Thyroid gland (tissue), 4 donors: ENCODE data around the gene KDM1A.

Experiments
- POLR2A ChIP-seq, 2 donors: fragments of 450-650 bp; IDR thresholded peaks; one replicate each; pipeline ENCODE4 v1.6.1; 2017; ENCODE audit warnings: antibody characterized with exemption in 2 of 2, mild to moderate bottlenecking in 2 of 2, moderate library complexity in 1 of 2
- TF ChIP-seq, protein P1 (sequence below), 6 experiments: fragments of 200-600 bp in 3 of 6; fragments of 450-650 bp in 3 of 6; sonication (generic) in 3 of 6; IDR thresholded peaks; one replicate each; pipeline ENCODE4 v1.5.1; 2016 to 2019; ENCODE audit warnings: antibody characterized with exemption in 6 of 6, mild to moderate bottlenecking in 2 of 6, inconsistent platforms in 1 of 6, moderate library complexity in 1 of 6

DNA sequence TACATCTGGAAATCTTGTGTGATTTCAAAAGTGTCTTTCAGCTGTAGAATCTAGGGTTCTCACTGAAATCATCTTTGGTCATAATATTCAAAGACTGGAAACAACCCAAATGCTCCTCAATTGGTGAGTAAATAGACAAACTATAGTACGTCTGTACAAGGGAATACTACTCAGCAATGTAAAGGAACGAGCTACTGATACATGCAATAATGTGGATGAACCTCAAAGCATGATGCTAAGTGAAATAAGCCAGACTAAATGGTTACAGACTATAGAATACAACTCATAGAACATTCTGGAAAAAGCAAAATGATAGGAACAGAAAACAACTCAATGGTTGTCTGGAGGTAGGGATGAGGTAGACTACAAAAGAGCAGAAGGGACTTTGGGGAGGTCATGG, 49.2 kb upstream of the KDM1A start:
- no peak for TF ChIP-seq POLR2A (IDR thresholded peaks at IDR 0.05)
- TF ChIP-seq, protein P1, sequence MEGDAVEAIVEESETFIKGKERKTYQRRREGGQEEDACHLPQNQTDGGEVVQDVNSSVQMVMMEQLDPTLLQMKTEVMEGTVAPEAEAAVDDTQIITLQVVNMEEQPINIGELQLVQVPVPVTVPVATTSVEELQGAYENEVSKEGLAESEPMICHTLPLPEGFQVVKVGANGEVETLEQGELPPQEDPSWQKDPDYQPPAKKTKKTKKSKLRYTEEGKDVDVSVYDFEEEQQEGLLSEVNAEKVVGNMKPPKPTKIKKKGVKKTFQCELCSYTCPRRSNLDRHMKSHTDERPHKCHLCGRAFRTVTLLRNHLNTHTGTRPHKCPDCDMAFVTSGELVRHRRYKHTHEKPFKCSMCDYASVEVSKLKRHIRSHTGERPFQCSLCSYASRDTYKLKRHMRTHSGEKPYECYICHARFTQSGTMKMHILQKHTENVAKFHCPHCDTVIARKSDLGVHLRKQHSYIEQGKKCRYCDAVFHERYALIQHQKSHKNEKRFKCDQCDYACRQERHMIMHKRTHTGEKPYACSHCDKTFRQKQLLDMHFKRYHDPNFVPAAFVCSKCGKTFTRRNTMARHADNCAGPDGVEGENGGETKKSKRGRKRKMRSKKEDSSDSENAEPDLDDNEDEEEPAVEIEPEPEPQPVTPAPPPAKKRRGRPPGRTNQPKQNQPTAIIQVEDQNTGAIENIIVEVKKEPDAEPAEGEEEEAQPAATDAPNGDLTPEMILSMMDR (IDR thresholded peaks at IDR 0.05), result no peak
